Fibroblast of villous mesenchyme (primary cell): ENCODE measurements around the gene LHFPL2. TPM values are rescaled to one million over a fixed set of nuclear protein-coding genes. Genes with fewer than 3 reads are reported as not detected.

ENCODE experiments used
- DNase-seq: peaks from one replicate; pipeline ENCODE4 v3.0.0-alpha.2; 2010; ENCODE audit warnings: low read depth
- H3K4me3 ChIP-seq: 2 replicates; pipeline ENCODE4 v1.5.1; 2011; ENCODE audit warnings: low read depth, mild to moderate bottlenecking, low read length
- CTCF ChIP-seq: IDR thresholded peaks from 2 replicates; pipeline ENCODE4 v1.5.1; 2012; ENCODE audit warnings: low read depth, mild to moderate bottlenecking, low read length; ENCODE audit not compliant: insufficient read depth
- total RNA-seq: library from RNA; depleted of rRNA; stranded (reverse); fragments of >200 nt; gene quantifications from 2 replicates; pipeline ENCODE4 v1.2.3, GENCODE V29; 2012

LHFPL2 gene
- total RNA-seq, 1 donor = 35.0 TPM

GRCh38 chr5:78662323-78662722 is 13.8 kb upstream of the LHFPL2 start:
- no peak for TF ChIP-seq CTCF
- DNase-seq = no peak
- H3K4me3 ChIP-seq = no peak overlapping the region

- no peak for DNase-seq
- H3K4me3 ChIP-seq = no peak overlapping the region
- no peak for TF ChIP-seq CTCF
Measured at GRCh38 chr5:78661691-78662090, 13.1 kb upstream of the LHFPL2 start.

GRCh38 chr5:78661044-78661443 is 12.5 kb upstream of the LHFPL2 start:
- DNase-seq = no peak
- H3K4me3 ChIP-seq = no peak overlapping the region
- TF ChIP-seq CTCF = no peak

GRCh38 chr5:78660401-78660800 is 11.8 kb upstream of the LHFPL2 start:
- TF ChIP-seq CTCF = no peak
- no peak for DNase-seq
- no peak overlapping the region for H3K4me3 ChIP-seq

DNA sequence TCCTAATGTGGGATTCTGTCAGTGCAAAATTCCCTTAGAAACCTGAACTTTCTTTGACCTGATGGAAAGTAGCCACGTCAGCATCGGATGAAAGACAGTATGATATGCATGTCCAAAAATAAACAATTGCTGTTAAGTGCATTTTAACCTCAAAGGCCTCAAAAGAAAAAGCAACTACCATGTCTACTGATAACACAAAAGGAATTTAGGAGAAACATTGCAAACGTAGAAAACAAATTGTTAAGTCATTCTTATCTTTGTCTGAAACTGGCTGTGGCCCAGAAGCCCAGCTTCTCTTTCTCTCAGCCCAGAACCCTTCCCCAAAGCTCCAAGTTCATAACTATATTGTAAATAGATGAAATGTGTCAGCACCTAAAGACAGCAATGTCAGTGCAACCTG is 11.1 kb upstream of the LHFPL2 start:
- DNase-seq = peak; percentile 81
- no peak overlapping the region for H3K4me3 ChIP-seq
- TF ChIP-seq CTCF = no peak

DNA sequence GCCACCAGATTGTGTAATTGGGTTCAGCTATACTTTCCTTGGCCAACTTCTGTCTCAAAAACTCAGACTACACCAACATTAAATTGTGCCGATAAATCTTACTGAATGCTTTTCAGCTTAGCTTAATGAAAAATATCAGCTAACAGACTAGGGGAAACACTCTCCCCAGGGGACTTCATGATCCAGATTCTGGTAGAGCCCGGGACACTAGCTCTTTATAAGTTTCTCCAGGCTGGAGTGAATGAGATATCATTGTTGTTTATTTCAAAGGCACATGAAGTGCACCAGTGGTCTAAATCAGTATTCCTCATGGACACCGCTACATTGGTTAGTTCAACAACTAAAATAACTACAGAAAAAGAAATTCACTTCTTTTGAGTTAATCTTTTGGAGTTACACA is 10.5 kb upstream of the LHFPL2 start:
- no peak overlapping the region for H3K4me3 ChIP-seq
- TF ChIP-seq CTCF = no peak
- DNase-seq = no peak

- H3K4me3 ChIP-seq = no peak overlapping the region
- no peak for TF ChIP-seq CTCF
- no peak for DNase-seq
Measured at GRCh38 chr5:78657201-78657600, 8.6 kb upstream of the LHFPL2 start.
